ENCODE data around the gene VPS41. TPM values are rescaled to one million over a fixed set of nuclear protein-coding genes. Genes with fewer than 3 reads are reported as not detected.
A peak's percentile ranks its signal among the peaks of the same experiment; 100 is the strongest.

Gene VPS41
- total and polyA plus RNA-seq, 4 donors: 9.2 to 24.1 (median 16.1) TPM

DNA sequence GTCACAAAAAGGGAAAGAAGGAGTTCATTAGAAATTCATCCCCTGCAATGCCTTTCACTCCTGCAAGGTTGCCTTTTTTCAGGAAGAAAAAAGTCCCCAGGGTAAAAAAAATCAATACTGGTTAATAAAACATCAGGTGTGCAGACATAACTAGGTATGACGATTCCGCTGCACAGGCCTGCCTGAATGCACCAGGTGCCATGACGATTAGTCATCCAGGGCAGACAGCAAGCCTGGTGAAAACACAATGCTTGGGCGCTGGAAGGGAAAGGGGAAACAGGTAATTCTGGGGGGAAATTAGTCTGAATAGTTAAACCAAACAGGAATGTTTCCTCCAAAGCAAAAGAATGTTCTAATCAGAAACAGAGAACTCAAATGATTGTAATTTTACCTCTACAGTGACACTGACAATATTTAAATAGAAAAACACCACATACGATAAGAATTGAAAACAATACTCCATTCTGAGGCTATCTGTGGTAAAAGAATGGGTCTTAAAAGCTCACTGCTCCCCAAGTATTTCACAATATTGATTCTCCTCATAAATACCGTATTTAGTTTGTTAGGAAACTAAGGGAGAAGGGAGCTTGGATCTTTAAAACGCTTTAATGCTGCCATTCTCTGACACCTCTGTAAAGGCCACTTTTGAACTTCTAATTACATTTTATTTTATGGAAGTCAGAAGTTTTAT lies 45.2 kb downstream of the VPS41 start (continued):
- TF ChIP-seq CTCF (IDR thresholded peaks at IDR 0.05; ENCODE audit: low read depth, low read length, missing input control): no peak
- TF ChIP-seq YY1 (IDR thresholded peaks at IDR 0.05): peak; percentile 80
- TF ChIP-seq GABPA (IDR thresholded peaks at IDR 0.05 in 1 of 2, conservative IDR thresholded peaks at IDR 0.05 in 1 of 2): no peak
- no peak for TF ChIP-seq FOXA2 (IDR thresholded peaks at IDR 0.05)
- peak; percentile 80 for TF ChIP-seq ATF3 (IDR thresholded peaks at IDR 0.05)
- TF ChIP-seq RXRA (IDR thresholded peaks at IDR 0.05): peak in 1 of 2 donors; percentile 34
- TF ChIP-seq RAD21 (IDR thresholded peaks at IDR 0.05): peak in 1 of 2 donors; percentile 7
- TF ChIP-seq EGR1 (IDR thresholded peaks at IDR 0.05; ENCODE audit: low read depth in 2 of 2): no peak

GRCh38 chr7:38862666-38863065 lies 46.3 kb downstream of the VPS41 start:
- Histone ChIP-seq H3K36me3 (ENCODE audit: control insufficient read depth in 4 of 4, insufficient read depth in 3 of 4, low read depth in 1 of 4, low read length in 3 of 4) (peaks cover 0 to 25% (median 5%) of the 10 kb centered on the region in 4 donors), H3K9ac (ENCODE audit: low read depth in 1 of 2, low read length in 2 of 2) (no peak overlapping the region), H3K27me3 (ENCODE audit: control insufficient read depth in 4 of 4, insufficient read depth in 4 of 4, low read length in 3 of 4) (no peaks in the 10 kb centered on the region), H3K27ac (ENCODE audit: low read depth in 1 of 2, low read length in 2 of 2) (no peak overlapping the region), H3K9me3 (ENCODE audit: control insufficient read depth in 4 of 4, low read length in 3 of 4) (no peaks in the 10 kb centered on the region), H3K4me3 (ENCODE audit: low read depth in 1 of 3, low read length in 3 of 3) (no peak overlapping the region), H3K4me1 (ENCODE audit: control insufficient read depth in 4 of 4, insufficient read depth in 4 of 4, low read length in 3 of 4) (peaks cover 0 to 3% (median 0%) of the 10 kb centered on the region in 4 donors)
- DNase-seq (ENCODE audit: low spot score): no peak
- no peak for TF ChIP-seq NR2F2 (IDR thresholded peaks at IDR 0.05)
- no peak for TF ChIP-seq RAD21 (IDR thresholded peaks at IDR 0.05)
- no peak for TF ChIP-seq GABPA (IDR thresholded peaks at IDR 0.05 in 1 of 2, conservative IDR thresholded peaks at IDR 0.05 in 1 of 2)
- TF ChIP-seq, protein P1, sequence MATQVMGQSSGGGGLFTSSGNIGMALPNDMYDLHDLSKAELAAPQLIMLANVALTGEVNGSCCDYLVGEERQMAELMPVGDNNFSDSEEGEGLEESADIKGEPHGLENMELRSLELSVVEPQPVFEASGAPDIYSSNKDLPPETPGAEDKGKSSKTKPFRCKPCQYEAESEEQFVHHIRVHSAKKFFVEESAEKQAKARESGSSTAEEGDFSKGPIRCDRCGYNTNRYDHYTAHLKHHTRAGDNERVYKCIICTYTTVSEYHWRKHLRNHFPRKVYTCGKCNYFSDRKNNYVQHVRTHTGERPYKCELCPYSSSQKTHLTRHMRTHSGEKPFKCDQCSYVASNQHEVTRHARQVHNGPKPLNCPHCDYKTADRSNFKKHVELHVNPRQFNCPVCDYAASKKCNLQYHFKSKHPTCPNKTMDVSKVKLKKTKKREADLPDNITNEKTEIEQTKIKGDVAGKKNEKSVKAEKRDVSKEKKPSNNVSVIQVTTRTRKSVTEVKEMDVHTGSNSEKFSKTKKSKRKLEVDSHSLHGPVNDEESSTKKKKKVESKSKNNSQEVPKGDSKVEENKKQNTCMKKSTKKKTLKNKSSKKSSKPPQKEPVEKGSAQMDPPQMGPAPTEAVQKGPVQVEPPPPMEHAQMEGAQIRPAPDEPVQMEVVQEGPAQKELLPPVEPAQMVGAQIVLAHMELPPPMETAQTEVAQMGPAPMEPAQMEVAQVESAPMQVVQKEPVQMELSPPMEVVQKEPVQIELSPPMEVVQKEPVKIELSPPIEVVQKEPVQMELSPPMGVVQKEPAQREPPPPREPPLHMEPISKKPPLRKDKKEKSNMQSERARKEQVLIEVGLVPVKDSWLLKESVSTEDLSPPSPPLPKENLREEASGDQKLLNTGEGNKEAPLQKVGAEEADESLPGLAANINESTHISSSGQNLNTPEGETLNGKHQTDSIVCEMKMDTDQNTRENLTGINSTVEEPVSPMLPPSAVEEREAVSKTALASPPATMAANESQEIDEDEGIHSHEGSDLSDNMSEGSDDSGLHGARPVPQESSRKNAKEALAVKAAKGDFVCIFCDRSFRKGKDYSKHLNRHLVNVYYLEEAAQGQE (IDR thresholded peaks at IDR 0.05): no peak
- TF ChIP-seq TAF1 (conservative IDR thresholded peaks at IDR 0.05): no peak
- no peak for TF ChIP-seq ZBTB33 (IDR thresholded peaks at IDR 0.05)
- TF ChIP-seq HNF4G (IDR thresholded peaks at IDR 0.05): no peak
- no peak for TF ChIP-seq JUND (IDR thresholded peaks at IDR 0.05)
- no peak for TF ChIP-seq CTCF (IDR thresholded peaks at IDR 0.05; ENCODE audit: low read depth, low read length, missing input control)
- no peak for TF ChIP-seq ATF3 (IDR thresholded peaks at IDR 0.05)
- TF ChIP-seq RXRA (IDR thresholded peaks at IDR 0.05): no peak
- TF ChIP-seq YY1 (IDR thresholded peaks at IDR 0.05): no peak
- TF ChIP-seq, protein P2, sequence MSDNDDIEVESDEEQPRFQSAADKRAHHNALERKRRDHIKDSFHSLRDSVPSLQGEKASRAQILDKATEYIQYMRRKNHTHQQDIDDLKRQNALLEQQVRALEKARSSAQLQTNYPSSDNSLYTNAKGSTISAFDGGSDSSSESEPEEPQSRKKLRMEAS (IDR thresholded peaks at IDR 0.05): no peak
- no peak for TF ChIP-seq SP1 (IDR thresholded peaks at IDR 0.05)
- TF ChIP-seq FOXA1 (IDR thresholded peaks at IDR 0.05): no peak
- TF ChIP-seq FOXA2 (IDR thresholded peaks at IDR 0.05): no peak
- TF ChIP-seq EGR1 (IDR thresholded peaks at IDR 0.05; ENCODE audit: low read depth in 2 of 2): no peak
- WGBS: 97% methylated on average over 3 of the region's 3 CpGs

All from liver (tissue), 9 donors.